Measurements from ENCODE around the gene USF3.
A peak's percentile ranks its signal among the peaks of the same experiment; 100 is the strongest.

- TF ChIP-seq EP300 (IDR thresholded peaks at IDR 0.05; ENCODE audit: borderline replicate concordance) (no peak), TAF1 (IDR thresholded peaks at IDR 0.05; ENCODE audit: low read depth) (no peak), YY1 (IDR thresholded peaks at IDR 0.05; ENCODE audit: low read depth) (no peak), CREB1 (IDR thresholded peaks at IDR 0.05; ENCODE audit: low read depth) (no peak), CEBPB (IDR thresholded peaks at IDR 0.05) (peak; percentile 88), NFIC (IDR thresholded peaks at IDR 0.05) (no peak)
Observed at GRCh38 chr3:113643583-113643982, 52.9 kb downstream of the USF3 start.

All from Ishikawa (cell line).